Prostate gland (tissue), 2 donors: Measurements from ENCODE around the gene PHF23. TPM values are rescaled to one million over a fixed set of nuclear protein-coding genes. Genes with fewer than 3 reads are reported as not detected.
A peak's percentile ranks its signal among the peaks of the same experiment; 100 is the strongest.

Experiments used
- DNase-seq: peaks from one replicate; pipeline ENCODE4 v3.0.0-alpha.2; 2019; ENCODE audit warnings: low spot score
- H3K27ac ChIP-seq, 2 donors: fragments of 200-600 bp; sonication (generic); 2 replicates each; pipeline ENCODE4 v1.5.1; 2017 to 2019
- H3K27me3 ChIP-seq: fragments of 200-600 bp; sonication (generic); replicated peaks from 2 replicates; pipeline ENCODE4 v1.5.1; 2019; ENCODE audit not compliant: insufficient read depth
- H3K36me3 ChIP-seq, 2 donors: fragments of 200-600 bp; sonication (generic); 1 replicate in 1 of 2; 2 replicates in 1 of 2; pipeline versions ENCODE4 v1.5.1 to v1.8.1; 2017 to 2019
- H3K4me1 ChIP-seq: fragments of 200-600 bp; sonication (generic); replicated peaks from 2 replicates; pipeline ENCODE4 v1.5.1; 2019
- H3K4me3 ChIP-seq, 2 donors: fragments of 200-600 bp; sonication (generic); 2 replicates each; pipeline ENCODE4 v1.5.1; 2017 to 2019
- H3K9me3 ChIP-seq: fragments of 200-600 bp; sonication (generic); 2 replicates; pipeline ENCODE4 v1.5.1; 2017
- CTCF ChIP-seq, 4 experiments: fragments of 200-600 bp in 2 of 4; fragments of 450-650 bp in 2 of 4; sonication (generic) in 2 of 4; IDR thresholded peaks; 1 replicate in 3 of 4; 2 replicates in 1 of 4; pipeline ENCODE4 v1.5.1; 2016 to 2019; ENCODE audit warnings: antibody characterized with exemption in 4 of 4, mild to moderate bottlenecking in 2 of 4, moderate library complexity in 2 of 4
- POLR2A ChIP-seq: fragments of 450-650 bp; IDR thresholded peaks from one replicate; pipeline ENCODE4 v1.6.1; 2016; ENCODE audit warnings: antibody characterized with exemption, mild to moderate bottlenecking
- POLR2AphosphoS5 ChIP-seq: sonication (generic); formaldehyde crosslinking; IDR thresholded peaks from one replicate; pipeline ENCODE4 v1.6.1; 2017; ENCODE audit warnings: antibody characterized with exemption
- WGBS: methylation state at CpG from one replicate; pipeline ENCODE4 v1.1.5; 2018; 5-methylcytosine and 5-hydroxymethylcytosine counted together
- intact Hi-C: fragments of 100-400 bp; cut with DNase I; formaldehyde crosslinking; loops from one replicate; pipeline ENCODE4 v1.14.2; 2022
- total RNA-seq, 2 donors: library from RNA; depleted of rRNA; stranded (reverse); fragments of >200 nt; gene quantifications; one replicate each; pipeline ENCODE4 v1.1.0, GENCODE V29; 2016

The PHF23 gene
- 10 to 100 TPM; 41.2 to 92.5 TPM for total RNA-seq

DNA sequence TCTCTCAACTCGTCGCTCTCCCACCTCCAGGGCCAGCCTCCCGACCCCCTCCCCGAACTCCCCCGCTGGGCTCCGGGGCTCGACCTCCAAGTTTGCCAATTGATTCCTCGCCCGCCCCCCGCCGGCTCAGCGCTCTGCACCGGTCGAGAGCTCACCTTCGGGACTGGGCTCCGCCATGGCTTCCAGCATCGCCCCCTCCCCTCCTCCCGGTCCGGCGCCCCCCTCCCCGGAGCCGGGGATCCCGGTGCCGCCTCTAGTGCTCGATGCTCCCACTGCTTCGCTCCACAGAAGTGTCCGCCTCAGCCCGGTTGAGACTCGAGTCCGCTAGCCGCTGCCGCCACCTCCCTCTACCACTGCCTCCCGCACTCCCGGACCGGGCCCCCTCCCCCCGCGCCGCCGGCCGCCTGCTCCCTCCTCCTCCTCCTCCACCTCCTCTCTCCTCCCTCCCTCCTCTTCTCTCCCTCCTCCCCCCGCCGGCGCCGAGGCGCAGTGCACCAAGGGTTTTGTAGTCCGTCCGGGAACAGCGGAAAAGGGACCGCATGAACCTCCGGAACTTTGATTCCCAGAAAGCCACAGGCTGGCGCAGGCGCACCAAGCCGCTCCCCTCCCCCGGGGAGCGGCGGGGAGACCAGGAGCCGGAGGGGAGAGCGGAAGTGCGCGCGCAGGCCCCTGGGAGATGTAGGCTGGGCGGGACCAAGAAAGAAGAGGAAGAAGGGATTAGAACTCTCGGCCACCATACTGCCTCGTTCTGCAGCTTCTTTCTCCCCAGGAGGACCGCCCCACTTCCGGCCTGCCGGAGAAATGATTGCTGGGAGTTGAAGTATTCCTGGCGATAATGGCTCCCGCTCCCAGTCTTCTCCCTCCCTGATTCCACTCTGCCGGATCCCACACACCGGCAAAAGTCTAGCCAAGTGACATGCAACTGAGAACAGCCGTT, at the start of gene PHF23:
Gene PHF23 (minus strand): TSS at position 367 of the 937 bp plus-strand sequence. CDS start 178 bp downstream, at position 189.
- DNase-seq: peak; percentile 99
- TF ChIP-seq POLR2A (peak; percentile 89), CTCF (IDR thresholded peaks at IDR 0.05) (peak in 3 of 4 experiments; percentile 27 to 78 (median 33)), POLR2AphosphoS5 (peak; percentile 99)
- H3K9me3 ChIP-seq: no peaks in the 10 kb centered on the region
- peak within 1 kb of the TSS; percentile 98 to 99 for H3K27ac ChIP-seq
- H3K4me1 ChIP-seq: peaks cover 18% of the 10 kb centered on the region
- under 1% methylated on average over 70 of the region's 72 CpGs for WGBS
- intact Hi-C loops: loop anchor here (10.0 kb wide), 1 partner anchor 595 kb away; the partner anchor contains the start of gene KDM6B
- peaks cover 0 to 10% of the 10 kb centered on the region in 2 donors for H3K36me3 ChIP-seq
- peak within 1 kb of the TSS; percentile 94 to 100 for H3K4me3 ChIP-seq
- H3K27me3 ChIP-seq: no peaks in the 10 kb centered on the region

DNA sequence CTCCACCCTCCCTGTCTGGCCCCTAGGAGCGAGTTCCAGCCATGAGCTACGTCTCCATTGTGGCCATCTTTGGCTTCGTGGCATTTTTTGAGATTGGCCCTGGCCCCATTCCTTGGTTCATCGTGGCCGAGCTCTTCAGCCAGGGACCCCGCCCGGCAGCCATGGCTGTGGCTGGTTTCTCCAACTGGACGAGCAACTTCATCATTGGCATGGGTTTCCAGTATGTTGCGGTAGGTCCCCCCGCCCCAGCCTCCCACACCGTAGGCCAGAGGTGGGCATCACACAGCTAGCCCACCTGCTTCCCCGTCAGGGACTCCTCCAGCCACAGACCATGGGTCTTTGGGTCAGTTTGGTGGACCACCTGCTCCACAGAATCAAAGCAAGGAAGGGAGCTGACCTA, 46.4 kb upstream of the PHF23 start:
- H3K4me3 ChIP-seq: no peak overlapping the region
- H3K36me3 ChIP-seq: no peaks in the 10 kb centered on the region
- H3K9me3 ChIP-seq: no peaks in the 10 kb centered on the region
- no peak for TF ChIP-seq POLR2AphosphoS5
- TF ChIP-seq CTCF (IDR thresholded peaks at IDR 0.05): no peak
- no peak for TF ChIP-seq POLR2A
- peaks cover 9% of the 10 kb centered on the region for H3K4me1 ChIP-seq
- intact Hi-C loops: loop anchor here (10.0 kb wide), 1 partner anchor 241 kb away; the partner anchor contains the start of gene SLC16A11
- H3K27ac ChIP-seq: no peak overlapping the region
- WGBS: 88% methylated on average over 11 of the region's 12 CpGs
- no peaks in the 10 kb centered on the region for H3K27me3 ChIP-seq
- no peak for DNase-seq

DNA sequence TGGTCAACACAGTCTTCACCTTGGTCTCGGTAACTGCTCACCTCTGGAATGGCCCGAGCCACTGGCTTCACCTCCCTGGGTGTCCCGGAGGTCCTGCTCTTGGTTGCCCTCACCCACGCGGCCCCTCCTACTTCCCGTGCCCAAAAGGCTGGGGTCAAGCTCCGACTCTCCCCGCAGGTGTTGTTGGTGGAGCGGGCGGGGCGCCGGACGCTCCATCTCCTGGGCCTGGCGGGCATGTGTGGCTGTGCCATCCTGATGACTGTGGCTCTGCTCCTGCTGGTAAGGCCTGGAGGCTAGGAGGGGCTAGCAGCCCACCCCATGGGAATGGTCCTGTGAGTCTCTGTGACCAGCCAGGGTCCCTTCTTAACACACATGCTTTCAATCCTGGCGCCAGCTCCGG, 45.7 kb upstream of the PHF23 start:
- no peaks in the 10 kb centered on the region for H3K9me3 ChIP-seq
- intact Hi-C loops: loop anchor here (10.0 kb wide), 1 partner anchor 240 kb away; the partner anchor contains the start of gene SLC16A11
- 95% methylated on average over 14 of the region's 16 CpGs for WGBS
- peaks cover 9% of the 10 kb centered on the region for H3K4me1 ChIP-seq
- H3K27me3 ChIP-seq: no peaks in the 10 kb centered on the region
- H3K36me3 ChIP-seq: no peaks in the 10 kb centered on the region
- no peak overlapping the region for H3K27ac ChIP-seq
- no peak for DNase-seq
- no peak for TF ChIP-seq POLR2A
- no peak for TF ChIP-seq POLR2AphosphoS5
- no peak for TF ChIP-seq CTCF (IDR thresholded peaks at IDR 0.05)
- H3K4me3 ChIP-seq: no peak overlapping the region

- Histone ChIP-seq H3K27ac (peak overlapping the region in 1 of 2 donors; percentile 27), H3K27me3 (no peaks in the 10 kb centered on the region), H3K9me3 (no peaks in the 10 kb centered on the region), H3K4me1 (peaks cover 9% of the 10 kb centered on the region), H3K36me3 (no peaks in the 10 kb centered on the region), H3K4me3 (no peak overlapping the region)
- WGBS: 88% methylated on average over 17 of the region's 18 CpGs
- intact Hi-C loops: loop anchor here (10.0 kb wide), 1 partner anchor 239 kb away; the partner anchor contains the start of gene SLC16A11
- TF ChIP-seq POLR2AphosphoS5: no peak
- no peak for TF ChIP-seq POLR2A
- no peak for TF ChIP-seq CTCF (IDR thresholded peaks at IDR 0.05)
- no peak for DNase-seq
Measured at GRCh38 chr17:7283471-7284216, 44.4 kb upstream of the PHF23 start.
